OCI-LY7 (cell line): ENCODE measurements around the gene CCT2.

Source experiments
- CTCF ChIP-seq: fragments of 200-600 bp; sonication (generic); conservative IDR thresholded peaks from 2 replicates; pipeline ENCODE4 v1.5.1; 2014; ENCODE audit warnings: mild to moderate bottlenecking, antibody characterized with exemption, low read length, moderate library complexity, mixed read lengths
- EZH2phosphoT487 ChIP-seq: fragments of 200-600 bp; sonication (generic); IDR thresholded peaks from 2 replicates; pipeline ENCODE4 v1.6.1; 2018; ENCODE audit warnings: low read depth, borderline replicate concordance, mild to moderate bottlenecking, mixed run types, antibody characterized with exemption, low read length, moderate library complexity, mixed read lengths

GRCh38 chr12:69619050-69619449 is 33.8 kb downstream of the CCT2 start:
- TF ChIP-seq CTCF (no peak), EZH2phosphoT487 (no peak)
